Naive B cell (primary cell): ENCODE measurements around the gene HECTD4. TPM values are rescaled to one million over a fixed set of nuclear protein-coding genes. Genes with fewer than 3 reads are reported as not detected.
A peak's percentile ranks its signal among the peaks of the same experiment; 100 is the strongest.
"Not testable (repeated sequence)": the region's sequence is repeated elsewhere in the genome, so short reads cannot be mapped to it uniquely, and the experiment has no call there.

Experiments
- ATAC-seq, 2 donors: fragments of 150-1000 bp; cut with Tn5 transposase; 2 replicates each; pipeline ENCODE4 v1.10.0; 2021; ENCODE audit warnings: low read depth in 2 of 2, mild to moderate bottlenecking in 2 of 2, moderate library complexity in 2 of 2
- DNase-seq: peaks from one replicate; pipeline ENCODE4 v3.0.0; 2022
- H3K27ac Mint-ChIP-seq, 6 donors: one replicate each; pipeline ENCODE4 v1.8.0; 2020 to 2022; ENCODE audit warnings: mild to moderate bottlenecking in 6 of 6, mixed read lengths in 6 of 6, moderate library complexity in 5 of 6, inconsistent platforms in 2 of 6
- H3K27me3 Mint-ChIP-seq, 3 donors: one replicate each; pipeline ENCODE4 v1.8.0; 2021 to 2022; ENCODE audit warnings: mixed read lengths in 3 of 3, mild to moderate bottlenecking in 1 of 3
- H3K36me3 Mint-ChIP-seq, 2 donors: one replicate each; pipeline ENCODE4 v1.8.0; 2020 to 2022; ENCODE audit warnings: mixed read lengths in 2 of 2, inconsistent platforms in 1 of 2, mild to moderate bottlenecking in 1 of 2
- H3K4me1 Mint-ChIP-seq, 3 donors: one replicate each; pipeline ENCODE4 v1.8.0; 2020 to 2022; ENCODE audit warnings: mixed read lengths in 3 of 3, inconsistent platforms in 1 of 3, mild to moderate bottlenecking in 1 of 3, moderate library complexity in 1 of 3
- H3K4me3 Mint-ChIP-seq, 8 donors: one replicate each; pipeline ENCODE4 v1.8.0; 2020 to 2022; ENCODE audit warnings: mild to moderate bottlenecking in 8 of 8, mixed read lengths in 8 of 8, moderate library complexity in 8 of 8, inconsistent platforms in 2 of 8
- H3K9me3 Mint-ChIP-seq, 7 donors: one replicate each; pipeline ENCODE4 v1.8.0; 2020 to 2022; ENCODE audit warnings: mixed read lengths in 7 of 7, mild to moderate bottlenecking in 5 of 7, inconsistent platforms in 2 of 7, moderate library complexity in 1 of 7
- polyA plus RNA-seq, 6 donors: library from polyadenylated mRNA; unstranded; fragments of 300-500 nt; fragmentation: Illumina TruSeq; gene quantifications; one replicate each; pipeline ENCODE4 v1.2.3, GENCODE V29; 2021; ENCODE audit warnings: low read depth in 6 of 6

Gene HECTD4
- polyA plus RNA-seq, 6 donors from 2014 or later, result 6.1 to 19.1 (median 8.0) TPM

DNA sequence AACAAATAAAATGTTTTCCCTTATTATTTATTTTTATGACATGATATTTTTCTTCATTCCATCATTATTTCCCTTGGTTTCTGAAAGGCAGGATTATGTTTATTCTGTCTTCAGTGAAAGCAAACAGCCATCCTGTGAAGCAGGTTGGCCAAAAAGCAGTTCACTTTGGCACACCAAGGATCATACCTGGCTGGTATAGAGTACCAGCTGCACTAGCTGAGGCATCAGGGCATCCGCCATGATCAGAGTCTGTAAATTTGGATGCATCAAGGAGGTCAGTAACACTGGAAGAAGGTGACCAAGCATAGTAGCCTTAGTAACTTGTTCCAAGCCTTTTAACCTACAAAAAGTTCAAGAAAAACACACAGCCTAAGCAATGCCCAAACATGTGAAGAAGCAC is 123.3 kb downstream of the HECTD4 start:
- DNase-seq (no peak), ATAC-seq (no peak)
- Mint-ChIP-seq H3K27ac (no peak overlapping the region), H3K4me3 (no peak overlapping the region), H3K36me3 (peaks cover 7 to 25% of the 10 kb centered on the region in 2 donors), H3K27me3 (no peaks in the 10 kb centered on the region), H3K4me1 (no peaks in the 10 kb centered on the region), H3K9me3 (no peaks in the 10 kb centered on the region)

DNA sequence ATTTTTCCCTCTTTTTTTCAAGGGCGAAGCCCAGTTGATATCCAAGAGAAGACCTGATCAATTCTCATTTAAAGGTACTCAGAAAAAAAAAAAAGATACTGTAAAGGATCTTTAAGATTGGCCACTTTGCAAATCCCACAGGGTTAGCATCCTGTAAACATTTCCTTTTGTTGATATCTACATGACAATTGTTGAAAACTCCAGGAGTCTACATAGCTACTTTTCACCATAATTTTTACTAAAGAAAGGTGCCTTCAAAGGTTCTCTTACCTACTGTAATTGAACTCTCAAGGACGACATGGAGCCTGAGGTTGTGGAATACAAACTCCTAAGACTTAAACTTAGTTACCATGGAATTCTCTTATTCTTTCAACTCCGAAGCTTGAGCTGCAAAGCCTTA is 125.5 kb downstream of the HECTD4 start:
- DNase-seq (no peak), ATAC-seq (no peak)
- no peaks in the 10 kb centered on the region for H3K9me3 Mint-ChIP-seq
- H3K4me1 Mint-ChIP-seq, result no peaks in the 10 kb centered on the region
- peaks cover 14 to 35% of the 10 kb centered on the region in 2 donors for H3K36me3 Mint-ChIP-seq
- H3K4me3 Mint-ChIP-seq, result no peak overlapping the region
- H3K27me3 Mint-ChIP-seq, result no peaks in the 10 kb centered on the region
- no peak overlapping the region for H3K27ac Mint-ChIP-seq

DNA sequence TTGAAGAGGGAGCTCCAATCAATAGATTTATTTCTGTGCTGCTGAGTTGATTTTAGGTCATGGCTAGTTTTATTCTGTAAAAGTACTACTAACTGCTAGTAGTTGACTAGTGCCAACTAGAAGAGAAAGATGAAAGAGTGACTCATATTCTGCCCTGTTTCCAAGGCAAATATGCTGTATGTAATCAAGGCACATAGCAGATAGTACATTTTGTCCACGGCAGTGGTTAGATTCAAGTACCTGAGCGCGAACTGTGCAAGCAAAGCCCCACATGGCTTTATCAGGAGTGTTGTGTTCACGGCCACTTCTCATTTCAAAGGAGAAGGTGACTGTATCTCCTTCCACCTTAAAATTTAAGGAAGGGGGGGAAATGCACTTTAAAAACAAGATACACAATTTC is 130.0 kb downstream of the HECTD4 start:
- H3K4me1 Mint-ChIP-seq, result no peaks in the 10 kb centered on the region

DNA sequence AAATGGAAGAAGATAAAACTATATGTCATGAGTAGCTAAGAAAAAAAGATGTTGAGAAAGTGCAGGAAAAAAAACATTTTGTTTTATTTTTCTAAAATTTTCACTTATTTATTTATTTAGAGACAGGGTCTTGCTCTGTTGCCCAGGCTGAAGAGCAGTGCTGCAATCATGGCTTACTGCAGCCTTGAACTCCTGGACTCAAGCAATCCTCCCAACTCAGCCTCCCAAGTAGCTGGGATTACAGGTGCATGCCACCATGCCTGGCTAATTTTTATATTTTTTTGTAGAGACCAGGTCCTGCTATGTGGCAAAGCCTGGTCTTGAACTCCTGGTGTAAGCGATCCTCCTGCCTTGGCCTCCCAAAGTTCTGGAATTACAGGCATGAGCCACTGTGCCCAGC is 137.3 kb downstream of the HECTD4 start:
- DNase-seq, H3K4me3 Mint-ChIP-seq, H3K27me3 Mint-ChIP-seq, H3K9me3 Mint-ChIP-seq, H3K27ac Mint-ChIP-seq, ATAC-seq: not testable (repeated sequence)
- H3K36me3 Mint-ChIP-seq, result peaks cover 0 to 16% of the 10 kb centered on the region in 2 donors
- peaks cover 0 to 18% (median under 1%) of the 10 kb centered on the region in 3 donors for H3K4me1 Mint-ChIP-seq

More for the DNA sequence above, 130.0 kb downstream of the HECTD4 start:
- H3K9me3 Mint-ChIP-seq, result no peaks in the 10 kb centered on the region
- peaks cover 7 to 29% of the 10 kb centered on the region in 2 donors for H3K36me3 Mint-ChIP-seq
- H3K27me3 Mint-ChIP-seq, result no peaks in the 10 kb centered on the region
- DNase-seq (no peak), ATAC-seq (no peak)
- H3K4me3 Mint-ChIP-seq, result no peak overlapping the region
- peak overlapping the region in 2 of 6 donors; percentile 3 to 5 for H3K27ac Mint-ChIP-seq

DNA sequence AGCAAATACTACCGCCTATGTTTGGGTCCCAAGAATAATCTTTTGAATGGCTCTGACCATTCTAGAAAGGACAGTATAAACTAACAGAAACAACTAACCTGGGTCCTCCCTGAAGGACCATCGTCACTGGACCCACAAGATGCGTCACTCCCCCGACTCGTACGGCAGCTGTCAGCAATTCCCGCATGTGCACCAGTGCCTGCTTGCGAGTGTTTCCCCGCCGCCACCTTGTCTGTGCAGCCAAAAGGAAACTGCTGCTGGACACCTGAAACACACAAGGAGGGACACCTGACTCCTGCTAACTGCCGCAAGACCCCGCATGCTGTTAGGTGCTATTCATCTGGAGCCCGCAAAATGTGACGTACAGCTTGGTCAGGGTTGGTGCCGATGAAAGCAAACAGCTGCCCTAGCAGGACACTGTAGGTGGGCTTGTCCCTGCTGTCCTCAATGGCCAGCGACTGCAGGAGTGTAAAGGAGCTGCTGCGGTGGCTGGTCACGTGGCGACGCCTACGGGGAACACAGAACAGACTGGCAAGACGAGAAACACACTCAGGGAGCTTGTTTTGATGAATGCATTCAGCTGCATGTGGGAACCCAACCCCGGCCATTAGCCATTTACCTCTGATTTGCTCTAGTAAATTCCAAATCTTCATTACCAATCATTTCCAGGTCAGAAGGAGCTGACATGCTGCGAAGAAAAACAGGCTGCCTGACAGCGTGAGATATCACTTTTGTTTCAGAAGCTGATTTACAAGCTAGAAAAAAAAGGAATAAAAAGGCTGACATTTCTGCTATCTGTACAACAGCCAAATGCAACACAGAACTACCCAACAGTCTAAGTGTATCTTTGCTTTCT is 138.7 kb downstream of the HECTD4 start:
- peak overlapping the region in 1 of 6 donors; percentile 15 for H3K27ac Mint-ChIP-seq
- no peaks in the 10 kb centered on the region for H3K9me3 Mint-ChIP-seq
- H3K27me3 Mint-ChIP-seq, result no peaks in the 10 kb centered on the region
- H3K36me3 Mint-ChIP-seq, result peaks cover 0 to 16% of the 10 kb centered on the region in 2 donors
- no peak for DNase-seq
- no peak for ATAC-seq
- H3K4me1 Mint-ChIP-seq, result peaks cover 0 to 25% (median 3%) of the 10 kb centered on the region in 3 donors
- H3K4me3 Mint-ChIP-seq, result no peak overlapping the region

DNA sequence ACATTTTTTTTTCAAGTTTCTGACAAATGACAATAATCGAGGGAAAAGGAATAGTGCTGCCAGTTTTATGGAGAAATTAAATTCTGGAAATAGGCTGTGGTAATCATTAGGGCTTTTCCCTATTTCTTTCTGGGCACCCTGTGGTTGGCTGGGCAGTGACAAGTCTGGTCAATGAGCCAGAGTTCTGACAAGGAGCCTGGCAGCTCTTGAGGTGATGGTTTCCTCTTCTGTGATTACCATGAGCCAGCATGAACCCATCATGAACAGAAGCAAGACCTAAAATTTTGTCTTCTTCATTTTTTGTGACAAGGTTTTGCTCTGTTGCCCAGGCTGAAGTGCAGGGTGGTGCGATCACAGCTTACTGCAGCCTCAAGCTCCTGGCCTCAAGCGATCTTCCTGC is 141.1 kb downstream of the HECTD4 start:
- Mint-ChIP-seq H3K27ac (peak overlapping the region in 4 of 6 donors; percentile 43 to 69 (median 62)), H3K36me3 (peaks cover 2 to 19% of the 10 kb centered on the region in 2 donors), H3K9me3 (no peaks in the 10 kb centered on the region), H3K4me3 (no peak overlapping the region), H3K4me1 (peaks cover 0 to 25% (median 3%) of the 10 kb centered on the region in 3 donors), H3K27me3 (no peaks in the 10 kb centered on the region)
- ATAC-seq (no peak), DNase-seq (no peak)

DNA sequence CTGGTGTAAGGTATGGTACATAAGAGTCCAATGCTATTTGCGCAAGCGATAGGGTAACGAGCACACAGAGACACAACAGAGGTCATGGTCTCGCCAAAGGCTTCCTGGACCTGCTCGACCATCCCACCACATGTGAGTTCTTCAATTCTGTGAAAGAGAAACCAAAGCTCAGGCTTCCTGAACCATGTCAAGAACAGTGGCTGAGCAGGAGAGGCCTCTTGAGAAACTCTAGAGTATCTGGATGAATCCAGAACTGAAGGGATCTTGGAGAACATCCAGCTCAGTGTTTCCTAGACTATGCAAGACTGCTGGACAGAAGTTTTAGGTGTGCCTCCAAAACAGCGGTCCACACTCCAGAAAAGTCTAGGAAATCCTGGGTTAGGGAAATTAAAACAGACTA is 142.3 kb downstream of the HECTD4 start:
- no peaks in the 10 kb centered on the region for H3K9me3 Mint-ChIP-seq
- H3K36me3 Mint-ChIP-seq, result peaks cover 15 to 28% of the 10 kb centered on the region in 2 donors

DNA sequence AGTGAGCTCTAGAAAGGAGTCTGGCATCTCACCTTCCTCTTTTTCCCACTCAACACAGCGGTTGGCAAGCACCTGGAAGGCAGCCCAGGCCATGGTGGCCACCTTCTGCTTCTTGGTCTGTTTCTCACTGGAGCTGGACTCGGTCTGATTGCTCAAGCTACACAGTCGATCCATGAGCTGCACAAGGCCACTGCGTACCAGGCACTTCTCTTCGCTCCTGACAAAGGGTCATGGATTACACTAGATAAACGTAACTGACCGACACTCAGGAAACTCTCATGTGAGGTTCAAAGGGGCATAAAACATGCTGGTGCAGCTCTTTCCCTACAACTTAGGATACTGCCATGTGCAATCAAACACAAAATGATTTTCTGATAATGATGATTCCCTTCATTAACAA is 143.2 kb downstream of the HECTD4 start:
- no peaks in the 10 kb centered on the region for H3K27me3 Mint-ChIP-seq
- H3K4me3 Mint-ChIP-seq, result peak overlapping the region in 1 of 8 donors; percentile 3
- H3K27ac Mint-ChIP-seq, result no peak overlapping the region
- no peak for ATAC-seq
- no peaks in the 10 kb centered on the region for H3K9me3 Mint-ChIP-seq
- H3K4me1 Mint-ChIP-seq, result peaks cover 0 to 25% (median 3%) of the 10 kb centered on the region in 3 donors
- peaks cover 18 to 28% of the 10 kb centered on the region in 2 donors for H3K36me3 Mint-ChIP-seq
- DNase-seq, result no peak

More for the DNA sequence above, 142.3 kb downstream of the HECTD4 start:
- DNase-seq (peak; percentile 34), ATAC-seq (peak; percentile 83 to 95)
- peaks cover 0 to 25% (median 3%) of the 10 kb centered on the region in 3 donors for H3K4me1 Mint-ChIP-seq
- H3K27ac Mint-ChIP-seq, result peak overlapping the region in 5 of 6 donors; percentile 48 to 86 (median 79)
- peak overlapping the region in 3 of 8 donors; percentile 5 to 55 (median 22) for H3K4me3 Mint-ChIP-seq
- H3K27me3 Mint-ChIP-seq, result no peaks in the 10 kb centered on the region

DNA sequence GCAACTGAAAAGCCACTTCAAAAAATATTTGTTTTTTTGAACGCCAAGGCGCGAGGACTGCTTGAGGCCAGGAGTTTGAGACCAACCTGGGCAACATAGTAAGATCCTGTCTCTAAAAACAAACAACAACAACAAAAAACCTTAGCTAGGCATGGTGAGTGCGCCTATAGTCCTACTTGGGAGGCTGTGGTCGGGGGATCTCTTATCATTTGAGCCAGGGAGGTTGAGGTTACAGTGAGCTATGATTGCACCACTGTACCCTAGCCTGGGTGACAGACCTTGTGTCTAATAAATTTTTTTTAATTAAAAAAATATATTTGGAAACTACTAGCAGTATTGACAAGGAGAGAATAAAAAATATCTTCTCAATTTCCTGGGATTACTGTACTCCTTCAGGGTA is 143.8 kb downstream of the HECTD4 start:
- no peak overlapping the region for H3K27ac Mint-ChIP-seq
- H3K9me3 Mint-ChIP-seq, result no peaks in the 10 kb centered on the region
- H3K27me3 Mint-ChIP-seq, result no peaks in the 10 kb centered on the region
- no peak overlapping the region for H3K4me3 Mint-ChIP-seq
- H3K4me1 Mint-ChIP-seq, result peaks cover 0 to 25% (median 3%) of the 10 kb centered on the region in 3 donors
- H3K36me3 Mint-ChIP-seq, result peaks cover 18 to 28% of the 10 kb centered on the region in 2 donors
- ATAC-seq (no peak), DNase-seq (no peak)

DNA sequence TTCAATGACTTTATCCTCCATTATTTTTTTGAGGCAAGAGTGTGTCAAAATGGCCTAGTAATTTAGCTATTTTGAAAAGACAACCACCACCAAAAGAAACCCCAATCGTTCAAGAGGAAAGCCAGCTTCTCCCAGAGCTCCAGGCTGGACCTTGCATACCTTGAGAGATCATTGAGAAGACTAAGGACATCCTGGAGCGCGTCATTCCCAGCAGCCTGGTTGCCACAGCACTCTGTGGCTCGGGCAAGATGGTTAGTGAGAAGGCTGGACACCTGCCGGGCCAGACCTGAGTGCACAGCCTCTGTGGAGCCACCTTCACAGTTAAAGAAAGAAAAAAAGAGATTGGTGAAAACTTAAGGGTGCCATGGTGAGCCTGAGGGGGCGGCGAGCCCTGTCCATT is 145.4 kb downstream of the HECTD4 start:
- DNase-seq (no peak), ATAC-seq (no peak)
- no peak overlapping the region for H3K4me3 Mint-ChIP-seq
- no peaks in the 10 kb centered on the region for H3K27me3 Mint-ChIP-seq
- no peak overlapping the region for H3K27ac Mint-ChIP-seq
- peaks cover 18 to 24% of the 10 kb centered on the region in 2 donors for H3K36me3 Mint-ChIP-seq
- peaks cover 0 to 25% (median 3%) of the 10 kb centered on the region in 3 donors for H3K4me1 Mint-ChIP-seq
- H3K9me3 Mint-ChIP-seq, result no peaks in the 10 kb centered on the region

DNA sequence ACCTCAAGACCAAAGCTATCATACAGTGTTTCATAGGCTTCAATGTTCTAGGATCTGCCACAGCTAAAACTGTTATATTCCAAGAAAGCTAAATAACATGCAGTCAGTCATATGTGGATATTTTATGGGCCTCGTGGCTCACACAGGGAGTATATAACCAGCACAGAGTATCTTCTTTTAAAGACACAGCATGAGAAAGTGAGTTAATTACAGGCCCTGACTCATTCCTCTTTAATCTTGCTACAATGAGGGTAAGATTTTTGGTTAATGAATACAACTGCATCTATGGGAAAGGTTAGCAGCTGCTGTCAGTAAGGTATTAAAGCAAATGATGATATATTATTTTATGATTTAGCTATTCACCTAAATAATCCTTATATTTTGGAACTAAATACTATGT is 145.8 kb downstream of the HECTD4 start:
- Mint-ChIP-seq H3K9me3 (no peaks in the 10 kb centered on the region), H3K4me1 (peaks cover 0 to 21% (median 3%) of the 10 kb centered on the region in 3 donors), H3K36me3 (peaks cover 18 to 20% of the 10 kb centered on the region in 2 donors), H3K27ac (no peak overlapping the region), H3K4me3 (no peak overlapping the region), H3K27me3 (no peaks in the 10 kb centered on the region)
- ATAC-seq (no peak), DNase-seq (no peak)

DNA sequence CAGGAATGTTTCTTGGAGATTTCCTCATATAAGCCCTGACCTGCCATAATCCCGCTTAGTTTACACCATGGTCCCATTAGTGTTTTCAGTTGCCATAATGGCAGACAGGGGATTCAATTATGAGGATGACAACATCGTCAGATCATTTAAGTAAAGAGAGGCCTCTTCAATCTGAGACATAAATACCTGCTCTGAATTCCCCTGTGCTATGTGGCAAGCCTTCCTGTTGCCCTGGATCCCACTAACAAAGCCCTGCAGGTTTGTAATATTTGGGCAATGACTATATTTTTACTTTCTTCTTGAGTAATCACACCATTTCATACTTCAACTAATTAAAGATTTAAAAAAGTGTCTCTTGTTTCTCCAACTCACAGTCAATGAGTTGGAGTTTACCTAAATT is 147.9 kb downstream of the HECTD4 start:
- peak overlapping the region in 2 of 6 donors; percentile 10 to 33 for H3K27ac Mint-ChIP-seq
- no peaks in the 10 kb centered on the region for H3K9me3 Mint-ChIP-seq
- peaks cover 0 to 1% (median 0%) of the 10 kb centered on the region in 3 donors for H3K4me1 Mint-ChIP-seq
- peaks cover 20 to 26% of the 10 kb centered on the region in 2 donors for H3K36me3 Mint-ChIP-seq
- no peak overlapping the region for H3K4me3 Mint-ChIP-seq
- ATAC-seq (no peak), DNase-seq (no peak)
- H3K27me3 Mint-ChIP-seq, result no peaks in the 10 kb centered on the region

DNA sequence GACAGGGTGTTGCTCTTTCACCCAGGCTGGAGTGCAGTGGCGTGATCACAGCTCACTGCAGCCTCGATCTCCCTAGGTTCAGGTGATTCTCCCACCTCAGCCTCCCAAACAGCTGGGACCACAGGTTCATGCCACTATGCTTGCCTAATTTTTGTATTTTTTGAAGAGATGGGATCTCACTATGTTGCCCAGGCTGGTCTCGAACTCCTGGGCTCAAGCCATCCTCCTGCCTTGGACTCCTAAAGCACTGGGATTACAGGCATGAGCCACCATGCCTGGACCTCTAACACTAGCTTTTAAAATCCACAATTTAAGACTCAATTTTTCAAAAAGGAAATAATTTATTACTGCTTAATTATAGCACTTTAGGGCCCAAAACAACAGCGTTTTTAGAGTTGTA is 149.0 kb downstream of the HECTD4 start:
- Mint-ChIP-seq H3K27ac (peak overlapping the region in 2 of 6 donors; percentile 12 to 81), H3K4me1 (no peaks in the 10 kb centered on the region), H3K4me3 (no peak overlapping the region), H3K27me3 (no peaks in the 10 kb centered on the region), H3K36me3 (peaks cover 21 to 26% of the 10 kb centered on the region in 2 donors), H3K9me3 (no peaks in the 10 kb centered on the region)
- no peak for DNase-seq
- ATAC-seq, result no peak

DNA sequence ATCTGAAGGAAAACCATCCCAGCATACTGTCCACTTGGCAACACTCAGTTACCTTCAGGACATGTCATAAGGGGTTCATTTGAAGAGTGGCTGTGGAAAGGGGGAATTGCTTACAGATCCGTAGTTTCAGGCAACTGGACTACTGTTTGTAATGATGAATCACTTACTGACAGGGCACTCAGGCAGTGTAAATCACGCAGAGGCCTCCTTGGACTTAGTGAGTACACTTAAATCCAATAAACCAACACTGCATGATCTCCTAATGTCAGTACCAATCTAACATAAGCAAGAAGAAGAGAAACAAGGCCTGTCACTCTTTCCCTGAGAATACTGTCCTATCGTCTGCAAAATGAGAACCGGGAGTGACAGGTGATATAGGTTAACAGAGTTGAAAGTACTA is 152.1 kb downstream of the HECTD4 start:
- no peaks in the 10 kb centered on the region for H3K4me1 Mint-ChIP-seq

More for the DNA sequence above, 152.1 kb downstream of the HECTD4 start:
- no peaks in the 10 kb centered on the region for H3K27me3 Mint-ChIP-seq
- H3K4me3 Mint-ChIP-seq, result no peak overlapping the region
- ATAC-seq, result no peak
- peaks cover 13 to 14% of the 10 kb centered on the region in 2 donors for H3K36me3 Mint-ChIP-seq
- no peak for DNase-seq
- no peaks in the 10 kb centered on the region for H3K9me3 Mint-ChIP-seq
- peak overlapping the region in 1 of 6 donors; percentile 10 for H3K27ac Mint-ChIP-seq
